ENCODE data around the gene ITIH4. TPM values are rescaled to one million over a fixed set of nuclear protein-coding genes. Genes with fewer than 3 reads are reported as not detected.

ITIH4 gene
- total and polyA plus RNA-seq, 5 donors from 2014 or later: 1.1 to 71.1 (median 2.0) TPM; not detected in 1

GRCh38 chr3:52859686-52860423 lies 29.4 kb upstream of the ITIH4 start:
- peaks cover 0 to 12% (median 11%) of the 10 kb centered on the region in 4 donors for H3K4me1 Mint-ChIP-seq
- H3K27me3 Mint-ChIP-seq: no peaks in the 10 kb centered on the region
- H3K4me3 ChIP-seq (ENCODE audit: low read depth, low read length): no peak overlapping the region
- ATAC-seq (ENCODE audit: low read depth in 2 of 2): no peak
- H3K27me3 ChIP-seq (ENCODE audit: control insufficient read depth, insufficient read depth, low read length): no peaks in the 10 kb centered on the region
- H3K36me3 Mint-ChIP-seq: peaks cover 30% of the 10 kb centered on the region
- peak overlapping the region in 1 of 3 donors; percentile 76 for H3K27ac Mint-ChIP-seq
- no peak for DNase-seq
- no peak overlapping the region for H3K27ac ChIP-seq (ENCODE audit: insufficient read depth, low read length, poor library complexity, severe bottlenecking)
- no peak overlapping the region for H3K4me3 Mint-ChIP-seq
- peaks cover 0 to 3% (median 0%) of the 10 kb centered on the region in 7 donors for H3K9me3 Mint-ChIP-seq
- H3K36me3 ChIP-seq (ENCODE audit: control insufficient read depth, insufficient read depth, low read length): peaks cover 17% of the 10 kb centered on the region
- no peaks in the 10 kb centered on the region for H3K4me1 ChIP-seq (ENCODE audit: control insufficient read depth, insufficient read depth, low read length, poor library complexity, severe bottlenecking)
- no peaks in the 10 kb centered on the region for H3K9me3 ChIP-seq (ENCODE audit: control insufficient read depth in 2 of 2, low read length in 2 of 2)

GRCh38 chr3:52857864-52858263 lies 27.4 kb upstream of the ITIH4 start:
- Histone ChIP-seq H3K4me3 (ENCODE audit: low read depth, low read length) (no peak overlapping the region), H3K4me1 (ENCODE audit: control insufficient read depth, insufficient read depth, low read length, poor library complexity, severe bottlenecking) (no peaks in the 10 kb centered on the region), H3K27me3 (ENCODE audit: control insufficient read depth, insufficient read depth, low read length) (no peaks in the 10 kb centered on the region), H3K36me3 (ENCODE audit: control insufficient read depth, insufficient read depth, low read length) (peaks cover 26% of the 10 kb centered on the region), H3K9me3 (ENCODE audit: control insufficient read depth in 2 of 2, low read length in 2 of 2) (no peaks in the 10 kb centered on the region), H3K27ac (ENCODE audit: insufficient read depth, low read length, poor library complexity, severe bottlenecking) (no peak overlapping the region)
- H3K27me3 Mint-ChIP-seq: no peaks in the 10 kb centered on the region
- no peaks in the 10 kb centered on the region for H3K9me3 Mint-ChIP-seq
- no peak for ATAC-seq (ENCODE audit: low read depth in 2 of 2)
- DNase-seq: no peak
- H3K4me3 Mint-ChIP-seq: no peak overlapping the region
- H3K27ac Mint-ChIP-seq: peak overlapping the region in 1 of 3 donors; percentile 74
- H3K36me3 Mint-ChIP-seq: peaks cover 21% of the 10 kb centered on the region
- H3K4me1 Mint-ChIP-seq: peaks cover 0 to 11% (median 6%) of the 10 kb centered on the region in 4 donors

- H3K9me3 ChIP-seq (ENCODE audit: control insufficient read depth in 2 of 2, low read length in 2 of 2): no peaks in the 10 kb centered on the region
- Mint-ChIP-seq H3K27ac (peak overlapping the region in 1 of 3 donors; percentile 23), H3K4me1 (peaks cover 0 to 11% (median 4%) of the 10 kb centered on the region in 4 donors), H3K27me3 (no peaks in the 10 kb centered on the region), H3K36me3 (peaks cover 22% of the 10 kb centered on the region), H3K9me3 (no peaks in the 10 kb centered on the region), H3K4me3 (no peak overlapping the region)
- H3K4me1 ChIP-seq (ENCODE audit: control insufficient read depth, insufficient read depth, low read length, poor library complexity, severe bottlenecking): no peaks in the 10 kb centered on the region
- H3K36me3 ChIP-seq (ENCODE audit: control insufficient read depth, insufficient read depth, low read length): peaks cover 33% of the 10 kb centered on the region
- no peak overlapping the region for H3K4me3 ChIP-seq (ENCODE audit: low read depth, low read length)
- no peaks in the 10 kb centered on the region for H3K27me3 ChIP-seq (ENCODE audit: control insufficient read depth, insufficient read depth, low read length)
- DNase-seq (no peak), ATAC-seq (ENCODE audit: low read depth in 2 of 2) (no peak)
- H3K27ac ChIP-seq (ENCODE audit: insufficient read depth, low read length, poor library complexity, severe bottlenecking): no peak overlapping the region
Observed at GRCh38 chr3:52857133-52857532, 26.7 kb upstream of the ITIH4 start.

- Histone ChIP-seq H3K4me1 (ENCODE audit: control insufficient read depth, insufficient read depth, low read length, poor library complexity, severe bottlenecking) (no peaks in the 10 kb centered on the region), H3K27me3 (ENCODE audit: control insufficient read depth, insufficient read depth, low read length) (no peaks in the 10 kb centered on the region), H3K36me3 (ENCODE audit: control insufficient read depth, insufficient read depth, low read length) (peaks cover 37% of the 10 kb centered on the region), H3K9me3 (ENCODE audit: control insufficient read depth in 2 of 2, low read length in 2 of 2) (no peaks in the 10 kb centered on the region), H3K4me3 (ENCODE audit: low read depth, low read length) (no peak overlapping the region), H3K27ac (ENCODE audit: insufficient read depth, low read length, poor library complexity, severe bottlenecking) (no peak overlapping the region)
- Mint-ChIP-seq H3K4me3 (no peak overlapping the region), H3K9me3 (no peaks in the 10 kb centered on the region), H3K36me3 (peaks cover 27% of the 10 kb centered on the region), H3K27me3 (no peaks in the 10 kb centered on the region), H3K27ac (no peak overlapping the region), H3K4me1 (peaks cover 0 to 7% (median 4%) of the 10 kb centered on the region in 4 donors)
- DNase-seq: no peak
- no peak for ATAC-seq (ENCODE audit: low read depth in 2 of 2)
Observed at GRCh38 chr3:52856666-52857065, 26.2 kb upstream of the ITIH4 start.

GRCh38 chr3:52854013-52854412 lies 23.5 kb upstream of the ITIH4 start:
- no peak overlapping the region for H3K4me3 Mint-ChIP-seq
- peaks cover 18% of the 10 kb centered on the region for H3K36me3 Mint-ChIP-seq
- Histone ChIP-seq H3K4me1 (ENCODE audit: control insufficient read depth, insufficient read depth, low read length, poor library complexity, severe bottlenecking) (no peaks in the 10 kb centered on the region), H3K9me3 (ENCODE audit: control insufficient read depth in 2 of 2, low read length in 2 of 2) (no peaks in the 10 kb centered on the region), H3K27me3 (ENCODE audit: control insufficient read depth, insufficient read depth, low read length) (no peaks in the 10 kb centered on the region), H3K36me3 (ENCODE audit: control insufficient read depth, insufficient read depth, low read length) (peaks cover 55% of the 10 kb centered on the region), H3K4me3 (ENCODE audit: low read depth, low read length) (no peak overlapping the region), H3K27ac (ENCODE audit: insufficient read depth, low read length, poor library complexity, severe bottlenecking) (no peak overlapping the region)
- H3K4me1 Mint-ChIP-seq: no peaks in the 10 kb centered on the region
- DNase-seq (no peak), ATAC-seq (ENCODE audit: low read depth in 2 of 2) (no peak)
- no peaks in the 10 kb centered on the region for H3K9me3 Mint-ChIP-seq
- H3K27me3 Mint-ChIP-seq: no peaks in the 10 kb centered on the region
- no peak overlapping the region for H3K27ac Mint-ChIP-seq

- H3K4me3 ChIP-seq (ENCODE audit: low read depth, low read length): no peak overlapping the region
- Mint-ChIP-seq H3K4me1 (no peaks in the 10 kb centered on the region), H3K36me3 (peaks cover 17% of the 10 kb centered on the region), H3K27ac (peak overlapping the region in 1 of 3 donors; percentile 71), H3K27me3 (no peaks in the 10 kb centered on the region), H3K4me3 (no peak overlapping the region), H3K9me3 (no peaks in the 10 kb centered on the region)
- no peak for ATAC-seq (ENCODE audit: low read depth in 2 of 2)
- no peak overlapping the region for H3K27ac ChIP-seq (ENCODE audit: insufficient read depth, low read length, poor library complexity, severe bottlenecking)
- H3K27me3 ChIP-seq (ENCODE audit: control insufficient read depth, insufficient read depth, low read length): no peaks in the 10 kb centered on the region
- peaks cover 63% of the 10 kb centered on the region for H3K36me3 ChIP-seq (ENCODE audit: control insufficient read depth, insufficient read depth, low read length)
- no peak for DNase-seq
- H3K9me3 ChIP-seq (ENCODE audit: control insufficient read depth in 2 of 2, low read length in 2 of 2): no peaks in the 10 kb centered on the region
- H3K4me1 ChIP-seq (ENCODE audit: control insufficient read depth, insufficient read depth, low read length, poor library complexity, severe bottlenecking): no peaks in the 10 kb centered on the region
Observed at GRCh38 chr3:52852419-52852818, 21.9 kb upstream of the ITIH4 start.

GRCh38 chr3:52851348-52851747 lies 20.9 kb upstream of the ITIH4 start:
- Histone ChIP-seq H3K4me3 (ENCODE audit: low read depth, low read length) (no peak overlapping the region), H3K36me3 (ENCODE audit: control insufficient read depth, insufficient read depth, low read length) (peaks cover 61% of the 10 kb centered on the region), H3K27me3 (ENCODE audit: control insufficient read depth, insufficient read depth, low read length) (no peaks in the 10 kb centered on the region), H3K4me1 (ENCODE audit: control insufficient read depth, insufficient read depth, low read length, poor library complexity, severe bottlenecking) (no peaks in the 10 kb centered on the region), H3K9me3 (ENCODE audit: control insufficient read depth in 2 of 2, low read length in 2 of 2) (no peaks in the 10 kb centered on the region), H3K27ac (ENCODE audit: insufficient read depth, low read length, poor library complexity, severe bottlenecking) (no peak overlapping the region)
- peak in 1 of 2 donors; percentile 49 for ATAC-seq (ENCODE audit: low read depth in 2 of 2)
- Mint-ChIP-seq H3K27ac (no peak overlapping the region), H3K9me3 (no peaks in the 10 kb centered on the region), H3K4me3 (no peak overlapping the region), H3K36me3 (peaks cover 17% of the 10 kb centered on the region), H3K27me3 (no peaks in the 10 kb centered on the region), H3K4me1 (no peaks in the 10 kb centered on the region)
- peak in 2 of 3 donors; percentile 31 to 53 for DNase-seq

- Histone ChIP-seq H3K4me1 (ENCODE audit: control insufficient read depth, insufficient read depth, low read length, poor library complexity, severe bottlenecking) (no peaks in the 10 kb centered on the region), H3K4me3 (ENCODE audit: low read depth, low read length) (no peak overlapping the region), H3K9me3 (ENCODE audit: control insufficient read depth in 2 of 2, low read length in 2 of 2) (no peaks in the 10 kb centered on the region), H3K27me3 (ENCODE audit: control insufficient read depth, insufficient read depth, low read length) (no peaks in the 10 kb centered on the region), H3K27ac (ENCODE audit: insufficient read depth, low read length, poor library complexity, severe bottlenecking) (no peak overlapping the region), H3K36me3 (ENCODE audit: control insufficient read depth, insufficient read depth, low read length) (peaks cover 56% of the 10 kb centered on the region)
- DNase-seq (no peak), ATAC-seq (ENCODE audit: low read depth in 2 of 2) (no peak)
- H3K4me3 Mint-ChIP-seq: no peak overlapping the region
- H3K9me3 Mint-ChIP-seq: no peaks in the 10 kb centered on the region
- no peaks in the 10 kb centered on the region for H3K4me1 Mint-ChIP-seq
- H3K27me3 Mint-ChIP-seq: no peaks in the 10 kb centered on the region
- H3K36me3 Mint-ChIP-seq: peaks cover 12% of the 10 kb centered on the region
- peak overlapping the region in 1 of 3 donors; percentile 51 for H3K27ac Mint-ChIP-seq
Observed at GRCh38 chr3:52849656-52850055, 19.2 kb upstream of the ITIH4 start.
